Colonic mucosa (tissue), 4 donors: ENCODE data around the gene THAP12. TPM values are rescaled to one million over a fixed set of nuclear protein-coding genes. Genes with fewer than 3 reads are reported as not detected.
"Not testable (repeated sequence)": the region's sequence is repeated elsewhere in the genome, so short reads cannot be mapped to it uniquely, and the experiment has no call there.

Experiments
- DNase-seq: peaks from one replicate; pipeline ENCODE4 v3.0.0-alpha.2; 2020
- H3K27ac ChIP-seq: fragments of 200-600 bp; one replicate; pipeline ENCODE4 v1.8.0; 2021
- H3K27me3 ChIP-seq: fragments of 200-600 bp; one replicate; pipeline ENCODE4 v1.8.0; 2021
- H3K36me3 ChIP-seq: fragments of 200-600 bp; one replicate; pipeline ENCODE4 v1.8.0; 2021
- H3K4me1 ChIP-seq: fragments of 200-600 bp; one replicate; pipeline ENCODE4 v1.8.0; 2021; ENCODE audit warnings: mild to moderate bottlenecking
- H3K4me3 ChIP-seq: fragments of 200-600 bp; one replicate; pipeline ENCODE4 v1.8.0; 2021
- H3K9ac ChIP-seq, 2 donors: one replicate each; pipeline ENCODE4 v1.7.0; 2013; ENCODE audit warnings: control low read depth in 2 of 2, low read depth in 2 of 2, low read length in 2 of 2
- H3K9me3 ChIP-seq: fragments of 200-600 bp; one replicate; pipeline ENCODE4 v1.8.0; 2021
- CTCF ChIP-seq: fragments of 200-600 bp; IDR thresholded peaks from one replicate; pipeline ENCODE4 v1.8.0; 2022; ENCODE audit warnings: antibody characterized with exemption, mild to moderate bottlenecking
- intact Hi-C: fragments of 100-400 bp; cut with DNase I; formaldehyde crosslinking; loops from one replicate; pipeline ENCODE4 v1.14.1; 2022
- total RNA-seq, 2 donors: library from RNA; stranded (reverse); fragmentation: NEBNext Ultra II Directional in 1 of 2; extraction: Animal tissue kit (Norgen Biotek cat#: 25700) in 1 of 2; gene quantifications; one replicate each; pipeline ENCODE4 v1.2.1, GENCODE V29; 2021
- donor health status: healthy.
- donor health status: DM: no; HTN: no; CAD: no.
- donor health status: DM: no; HTN: no; CAD: no.

The THAP12 gene
- total RNA-seq, 2 donors from 2014 or later = 34.4 to 41.6 TPM

- peaks cover 9% of the 10 kb centered on the region for H3K27me3 ChIP-seq
- H3K4me1 ChIP-seq = no peaks in the 10 kb centered on the region
- TF ChIP-seq CTCF = no peak
- no peaks in the 10 kb centered on the region for H3K36me3 ChIP-seq
- no peak overlapping the region for H3K4me3 ChIP-seq
- no peaks in the 10 kb centered on the region for H3K9me3 ChIP-seq
- intact Hi-C loops = no loop called here
- no peak overlapping the region for H3K27ac ChIP-seq
- no peak for DNase-seq
- no peak overlapping the region for H3K9ac ChIP-seq
These were observed 58.4 kb downstream of the THAP12 start for GRCh38 chr11:76322540-76322939.

- Histone ChIP-seq H3K4me1 (no peaks in the 10 kb centered on the region), H3K9me3 (no peaks in the 10 kb centered on the region), H3K4me3 (peak overlapping the region; percentile 35), H3K27me3 (peaks cover 9% of the 10 kb centered on the region), H3K9ac (no peak overlapping the region), H3K36me3 (no peaks in the 10 kb centered on the region), H3K27ac (no peak overlapping the region)
- no peak for TF ChIP-seq CTCF
- intact Hi-C loops = no loop called here
- no peak for DNase-seq
These were observed 59.0 kb downstream of the THAP12 start for GRCh38 chr11:76321820-76322524.

GRCh38 chr11:76321340-76321739, 59.6 kb downstream of the THAP12 start:
- H3K9me3 ChIP-seq = no peaks in the 10 kb centered on the region
- H3K9ac ChIP-seq = no peak overlapping the region
- DNase-seq = no peak
- H3K27me3 ChIP-seq = peaks cover 9% of the 10 kb centered on the region
- no peaks in the 10 kb centered on the region for H3K4me1 ChIP-seq
- peak overlapping the region; percentile 35 for H3K4me3 ChIP-seq
- no peaks in the 10 kb centered on the region for H3K36me3 ChIP-seq
- no peak for TF ChIP-seq CTCF
- H3K27ac ChIP-seq = no peak overlapping the region
- intact Hi-C loops = no loop called here

- Histone ChIP-seq H3K27ac (no peak overlapping the region), H3K9me3 (no peaks in the 10 kb centered on the region), H3K4me1 (no peaks in the 10 kb centered on the region), H3K36me3 (no peaks in the 10 kb centered on the region), H3K9ac (no peak overlapping the region), H3K27me3 (peaks cover 9% of the 10 kb centered on the region), H3K4me3 (no peak overlapping the region)
- no peak for DNase-seq
- TF ChIP-seq CTCF = no peak
- intact Hi-C loops = no loop called here
These were observed 60.0 kb downstream of the THAP12 start for GRCh38 chr11:76320929-76321328.

GRCh38 chr11:76319798-76320197, 61.1 kb downstream of the THAP12 start:
- not testable (repeated sequence) for DNase-seq, H3K4me1 ChIP-seq, H3K9ac ChIP-seq, H3K27ac ChIP-seq, H3K36me3 ChIP-seq, H3K9me3 ChIP-seq, H3K4me3 ChIP-seq, H3K27me3 ChIP-seq
- intact Hi-C loops = loop anchor here (2.0 to 5.0 kb wide), 2 partner anchors 113 to 422 kb away; partner anchors contain the start of gene WNT11

- Histone ChIP-seq H3K9me3 (no peaks in the 10 kb centered on the region), H3K27ac (no peak overlapping the region), H3K4me3 (no peak overlapping the region), H3K4me1 (no peaks in the 10 kb centered on the region), H3K27me3 (peaks cover 9% of the 10 kb centered on the region), H3K9ac (no peak overlapping the region), H3K36me3 (no peaks in the 10 kb centered on the region)
- intact Hi-C loops = loop anchor here (2.0 to 5.0 kb wide), 2 partner anchors 112 to 422 kb away; partner anchors contain the start of gene WNT11
- peak; percentile 85 for DNase-seq
- TF ChIP-seq CTCF = peak; percentile 77
These were observed 62.1 kb downstream of the THAP12 start for GRCh38 chr11:76318744-76319384.
